GM23338 (cell line): Measurements from ENCODE around the gene TMEM165. TPM values are rescaled to one million over a fixed set of nuclear protein-coding genes. Genes with fewer than 3 reads are reported as not detected.

Source experiments
- ATAC-seq: fragments of 200-7000 bp; cut with Tn5 transposase; 3 replicates; pipeline ENCODE4 v1.9.1; 2020
- DNase-seq: peaks from one replicate; pipeline ENCODE4 v3.0.0-alpha.2; 2015; ENCODE audit warnings: low spot score
- H2AFZ ChIP-seq: fragments of 200-600 bp; sonication (generic); 2 replicates; pipeline ENCODE4 v1.8.0; 2016; ENCODE audit warnings: antibody characterized with exemption, mild to moderate bottlenecking, moderate library complexity
- H3F3A ChIP-seq: fragments of 200-600 bp; sonication (generic); replicated peaks from 2 replicates; pipeline ENCODE4 v1.8.0; 2017; ENCODE audit warnings: antibody characterized with exemption, mixed run types, low read depth
- H3K27ac ChIP-seq: fragments of 200-600 bp; sonication (generic); 2 replicates; pipeline ENCODE4 v1.6.1; 2016; ENCODE audit warnings: low read depth
- H3K27me3 ChIP-seq: fragments of 200-600 bp; sonication (generic); 2 replicates; pipeline ENCODE4 v1.8.0; 2016; ENCODE audit warnings: mild to moderate bottlenecking, mixed run types, moderate library complexity; ENCODE audit not compliant: insufficient read depth
- H3K36me3 ChIP-seq: fragments of 200-600 bp; sonication (generic); 2 replicates; pipeline ENCODE4 v1.8.0; 2016; ENCODE audit warnings: mild to moderate bottlenecking; ENCODE audit not compliant: insufficient read depth
- H3K4me1 ChIP-seq: fragments of 200-600 bp; sonication (generic); 2 replicates; pipeline ENCODE4 v1.8.0; 2016; ENCODE audit warnings: mild to moderate bottlenecking, moderate library complexity; ENCODE audit not compliant: insufficient read depth
- H3K4me2 ChIP-seq: fragments of 200-600 bp; sonication (generic); 2 replicates; pipeline ENCODE4 v1.7.1; 2017; ENCODE audit warnings: mixed run types
- H3K4me3 ChIP-seq: fragments of 200-600 bp; sonication (generic); 2 replicates; pipeline ENCODE4 v1.6.1; 2016; ENCODE audit warnings: mixed run types
- H3K79me2 ChIP-seq: fragments of 200-600 bp; sonication (generic); replicated peaks from 2 replicates; pipeline ENCODE4 v1.8.0; 2017; ENCODE audit warnings: mild to moderate bottlenecking; ENCODE audit not compliant: insufficient read depth
- H3K9me2 ChIP-seq: fragments of 200-600 bp; sonication (generic); 2 replicates; pipeline ENCODE4 v1.8.0; 2017; ENCODE audit not compliant: insufficient read depth
- H4K20me1 ChIP-seq: fragments of 200-600 bp; sonication (generic); replicated peaks from 2 replicates; pipeline ENCODE4 v1.8.0; 2017; ENCODE audit warnings: mild to moderate bottlenecking; ENCODE audit not compliant: insufficient read depth
- H3K27ac Mint-ChIP-seq: 2 replicates; pipeline ENCODE4 v1.8.0; 2020; ENCODE audit warnings: inconsistent platforms, mild to moderate bottlenecking, moderate library complexity, mixed read lengths
- H3K27me3 Mint-ChIP-seq: 3 replicates; pipeline ENCODE4 v1.8.0; 2022; ENCODE audit warnings: low read depth, mild to moderate bottlenecking, moderate library complexity, mixed read lengths, inconsistent platforms; ENCODE audit not compliant: insufficient read depth, poor library complexity
- H3K36me3 Mint-ChIP-seq: 3 replicates; pipeline ENCODE4 v1.8.0; 2021; ENCODE audit warnings: low read depth, mild to moderate bottlenecking, inconsistent platforms, moderate library complexity, mixed read lengths
- H3K4me1 Mint-ChIP-seq: 3 replicates; pipeline ENCODE4 v1.8.0; 2020; ENCODE audit warnings: mild to moderate bottlenecking, inconsistent platforms, mixed read lengths
- H3K4me3 Mint-ChIP-seq: 3 replicates; pipeline ENCODE4 v1.8.0; 2021; ENCODE audit warnings: moderate library complexity, mild to moderate bottlenecking, inconsistent platforms, mixed read lengths
- H3K9me3 Mint-ChIP-seq: 3 replicates; pipeline ENCODE4 v1.8.0; 2020; ENCODE audit warnings: moderate library complexity, mild to moderate bottlenecking, inconsistent platforms, mixed read lengths
- JUNB ChIP-seq: IDR thresholded peaks from one replicate; pipeline ENCODE4 v1.6.1; 2016; ENCODE audit warnings: antibody characterized with exemption; ENCODE audit not compliant: unreplicated experiment
- NANOG ChIP-seq: IDR thresholded peaks from 2 replicates; pipeline ENCODE4 v1.6.1; 2016; ENCODE audit warnings: antibody characterized with exemption, borderline replicate concordance
- polyA plus RNA-seq: library from polyadenylated mRNA; unstranded; fragments of >200 nt; fragmentation: Nextera tagmentation; extraction: Ambion mirVana; gene quantifications from 2 replicates; pipeline ENCODE4 v1.2.1, GENCODE V29; 2016
- total RNA-seq: library from RNA; depleted of rRNA; stranded (reverse); fragments of >200 nt; shearing (Covaris generic); gene quantifications from 2 replicates; pipeline ENCODE4 v1.2.3, GENCODE V29; 2014
- TF ChIP-seq, protein P1 (sequence below): IDR thresholded peaks from one replicate; pipeline ENCODE4 v1.6.1; 2018; ENCODE audit warnings: antibody characterized with exemption; ENCODE audit not compliant: unreplicated experiment

TMEM165 gene
- total and polyA plus RNA-seq, 2 experiments from 2014 or later = 125 to 171 TPM

DNA sequence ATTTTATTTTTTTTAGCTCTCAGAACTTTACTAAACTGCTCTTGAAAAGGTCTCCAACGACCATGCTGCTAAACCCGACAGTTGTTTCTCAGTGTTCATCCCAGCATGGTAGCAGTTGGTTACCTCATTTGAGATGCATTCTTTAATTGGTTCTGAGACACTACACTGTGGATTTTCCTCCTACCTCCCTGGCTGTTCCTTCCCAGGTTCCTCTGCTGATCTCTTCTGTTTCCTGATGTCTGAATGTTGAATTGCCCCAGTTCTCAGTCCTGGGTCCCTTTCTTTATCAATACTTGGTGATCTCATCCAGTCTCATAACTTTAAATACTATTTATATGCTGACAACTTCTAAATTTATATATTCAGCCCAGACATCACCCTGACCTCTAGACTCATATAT lies 19.1 kb upstream of the TMEM165 start:
- DNase-seq (no peak), ATAC-seq (no peak)
- H4K20me1 ChIP-seq = no peaks in the 10 kb centered on the region

DNA sequence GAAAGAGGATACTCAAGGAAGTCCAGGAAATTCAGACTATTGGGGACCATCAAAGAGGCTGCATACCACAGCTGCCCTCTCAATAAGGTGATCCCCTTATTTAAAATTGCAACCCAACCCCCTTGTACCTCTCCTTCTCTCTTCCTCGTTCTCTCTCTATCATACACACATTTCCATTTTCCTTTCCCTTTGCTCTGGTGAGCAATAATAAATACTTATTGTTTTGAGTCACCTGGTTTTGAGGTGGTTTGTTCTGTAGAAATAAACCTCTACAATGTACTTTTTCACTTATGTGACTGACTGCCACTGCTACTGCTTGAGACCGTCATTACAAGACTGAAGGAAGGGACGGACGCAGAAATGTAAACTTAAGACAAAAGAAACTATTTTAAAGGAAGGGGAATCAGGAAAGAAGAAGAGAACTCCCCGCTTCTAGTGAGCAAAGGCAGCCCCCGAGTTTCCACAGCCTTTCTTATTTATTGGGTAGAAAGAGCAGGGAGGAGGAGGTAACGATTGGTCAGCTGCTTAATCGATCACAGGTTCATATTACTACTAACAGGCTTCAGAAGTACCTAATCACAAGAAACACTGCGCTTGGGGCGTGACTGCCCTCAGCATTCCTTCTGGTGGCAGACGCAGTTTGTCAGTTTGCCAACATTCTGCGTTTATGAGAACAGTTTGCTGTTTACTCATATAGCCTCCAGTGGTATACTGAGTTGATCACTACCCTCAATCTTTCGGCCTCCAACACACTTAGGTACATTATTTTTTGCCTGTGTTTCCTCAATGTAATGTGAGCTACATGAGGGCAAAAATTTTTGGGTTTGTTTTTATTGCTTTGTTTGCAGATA lies 16.9 kb upstream of the TMEM165 start:
- Histone ChIP-seq H3K36me3 (no peaks in the 10 kb centered on the region), H3K4me3 (no peak overlapping the region), H3K9me2 (no peaks in the 10 kb centered on the region), H3K4me2 (no peak overlapping the region), H3K27ac (no peak overlapping the region), H2AFZ (no peak overlapping the region), H4K20me1 (no peaks in the 10 kb centered on the region), H3F3A (no peaks in the 10 kb centered on the region), H3K27me3 (no peaks in the 10 kb centered on the region), H3K79me2 (no peaks in the 10 kb centered on the region), H3K4me1 (no peaks in the 10 kb centered on the region)
- ATAC-seq = no peak
- Mint-ChIP-seq H3K27ac (no peak overlapping the region), H3K4me1 (peaks cover 3% of the 10 kb centered on the region; the same call in 2 of the 3 replicates), H3K4me3 (no peak overlapping the region), H3K27me3 (peaks cover 1% of the 10 kb centered on the region), H3K9me3 (no peaks in the 10 kb centered on the region), H3K36me3 (no peaks in the 10 kb centered on the region)
- no peak for DNase-seq
- TF ChIP-seq, protein P1, sequence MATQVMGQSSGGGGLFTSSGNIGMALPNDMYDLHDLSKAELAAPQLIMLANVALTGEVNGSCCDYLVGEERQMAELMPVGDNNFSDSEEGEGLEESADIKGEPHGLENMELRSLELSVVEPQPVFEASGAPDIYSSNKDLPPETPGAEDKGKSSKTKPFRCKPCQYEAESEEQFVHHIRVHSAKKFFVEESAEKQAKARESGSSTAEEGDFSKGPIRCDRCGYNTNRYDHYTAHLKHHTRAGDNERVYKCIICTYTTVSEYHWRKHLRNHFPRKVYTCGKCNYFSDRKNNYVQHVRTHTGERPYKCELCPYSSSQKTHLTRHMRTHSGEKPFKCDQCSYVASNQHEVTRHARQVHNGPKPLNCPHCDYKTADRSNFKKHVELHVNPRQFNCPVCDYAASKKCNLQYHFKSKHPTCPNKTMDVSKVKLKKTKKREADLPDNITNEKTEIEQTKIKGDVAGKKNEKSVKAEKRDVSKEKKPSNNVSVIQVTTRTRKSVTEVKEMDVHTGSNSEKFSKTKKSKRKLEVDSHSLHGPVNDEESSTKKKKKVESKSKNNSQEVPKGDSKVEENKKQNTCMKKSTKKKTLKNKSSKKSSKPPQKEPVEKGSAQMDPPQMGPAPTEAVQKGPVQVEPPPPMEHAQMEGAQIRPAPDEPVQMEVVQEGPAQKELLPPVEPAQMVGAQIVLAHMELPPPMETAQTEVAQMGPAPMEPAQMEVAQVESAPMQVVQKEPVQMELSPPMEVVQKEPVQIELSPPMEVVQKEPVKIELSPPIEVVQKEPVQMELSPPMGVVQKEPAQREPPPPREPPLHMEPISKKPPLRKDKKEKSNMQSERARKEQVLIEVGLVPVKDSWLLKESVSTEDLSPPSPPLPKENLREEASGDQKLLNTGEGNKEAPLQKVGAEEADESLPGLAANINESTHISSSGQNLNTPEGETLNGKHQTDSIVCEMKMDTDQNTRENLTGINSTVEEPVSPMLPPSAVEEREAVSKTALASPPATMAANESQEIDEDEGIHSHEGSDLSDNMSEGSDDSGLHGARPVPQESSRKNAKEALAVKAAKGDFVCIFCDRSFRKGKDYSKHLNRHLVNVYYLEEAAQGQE = no peak
- TF ChIP-seq NANOG (no peak), JUNB (no peak)

More for the DNA sequence above, 19.1 kb upstream of the TMEM165 start:
- Histone ChIP-seq H3K4me3 (no peak overlapping the region), H2AFZ (no peak overlapping the region), H3K4me1 (no peaks in the 10 kb centered on the region), H3K79me2 (no peaks in the 10 kb centered on the region), H3K9me2 (no peaks in the 10 kb centered on the region), H3K36me3 (no peaks in the 10 kb centered on the region), H3K27ac (no peak overlapping the region), H3K4me2 (no peak overlapping the region), H3K27me3 (no peaks in the 10 kb centered on the region), H3F3A (no peaks in the 10 kb centered on the region)
- Mint-ChIP-seq H3K4me3 (no peak overlapping the region), H3K36me3 (no peaks in the 10 kb centered on the region), H3K27ac (no peak overlapping the region), H3K9me3 (no peaks in the 10 kb centered on the region), H3K4me1 (peaks cover 3% of the 10 kb centered on the region; the same call in 2 of the 3 replicates), H3K27me3 (peaks cover 1% of the 10 kb centered on the region)
- TF ChIP-seq, protein P1 = no peak
